HepG2 (cell line): Measurements from ENCODE around the gene NADK2. TPM values are rescaled to one million over a fixed set of nuclear protein-coding genes. Genes with fewer than 3 reads are reported as not detected.
A peak's percentile ranks its signal among the peaks of the same experiment; 100 is the strongest.

Source experiments
- ATAC-seq: fragments of 200-7000 bp; cut with Tn5 transposase; 3 replicates; pipeline ENCODE4 v1.9.1; 2020; ENCODE audit warnings: mild to moderate bottlenecking, moderate library complexity
- BruUV-seq: library from RNA; stranded (reverse); fragments of 400-500 nt; replicated peaks from 2 replicates; lab custom pipeline; 2021; lab: Mats Ljungman, UMichigan
- CTCF ChIA-PET: fragments of 300-600 bp; formaldehyde crosslinking; extraction: SDS; loops from one replicate; lab custom pipeline; 2021; ENCODE audit warnings: low total read pairs, inconsistent platforms, low intra/inter-chr PET ratio; lab: Yijun Ruan, JAX
- POLR2A ChIA-PET: fragments of 350-600 bp; sonication (Branson Sonifier 250); formaldehyde crosslinking; loops from one replicate; lab custom pipeline; 2020; ENCODE audit warnings: antibody characterized with exemption, inconsistent platforms; lab: Yijun Ruan, JAX
- DNase-seq: peaks from one replicate; pipeline ENCODE4 v3.0.0-alpha.2; 2015; ENCODE audit warnings: low spot score
- FAIRE-seq: peaks from 3 replicates; lab custom pipeline; 2011; peaks lifted over from hg19 to GRCh38; lab: Jason Lieb, UNC
- H2AFZ ChIP-seq: one replicate; pipeline ENCODE4 v1.6.1; 2011; ENCODE audit warnings: low read length, inconsistent platforms
- H3K27ac ChIP-seq: fragments of 300-600 bp; 3 replicates; pipeline ENCODE4 v1.8.0; 2011; ENCODE audit warnings: mixed run types, mild to moderate bottlenecking, mixed read lengths, low read length, inconsistent platforms; ENCODE audit not compliant: insufficient read depth; ENCODE audit errors: extremely low read length
- H3K27me3 ChIP-seq, 2 experiments: fragments of 200-600 bp in 1 of 2; 2 replicates in 1 of 2; 3 replicates in 1 of 2; pipeline versions ENCODE4 v1.6.0 to v1.8.0; 2011; ENCODE audit warnings: low read length in 2 of 2, mild to moderate bottlenecking in 2 of 2, moderate library complexity in 2 of 2, inconsistent platforms in 1 of 2; ENCODE audit not compliant: insufficient read depth in 2 of 2, control insufficient read depth in 1 of 2
- H3K36me3 ChIP-seq, 2 experiments: fragments of 200-600 bp in 1 of 2; replicated peaks in 1 of 2; 2 replicates in 1 of 2; 3 replicates in 1 of 2; pipeline versions ENCODE4 v1.5.1 to v1.8.0; 2011; ENCODE audit warnings: low read length in 2 of 2, inconsistent platforms in 1 of 2; ENCODE audit not compliant: insufficient read depth in 2 of 2, control insufficient read depth in 1 of 2
- H3K4me1 ChIP-seq: 2 replicates; pipeline ENCODE4 v1.5.1; 2012; ENCODE audit warnings: low read length, inconsistent platforms; ENCODE audit not compliant: insufficient read depth
- H3K4me2 ChIP-seq: 2 replicates; pipeline ENCODE4 v1.6.0; 2011; ENCODE audit warnings: low read depth, low read length, inconsistent platforms
- H3K4me3 ChIP-seq, 3 experiments: fragments of 200-600 bp in 1 of 3; sonication (generic), shearing (Covaris generic) in 1 of 3; replicated peaks in 1 of 3; 2 replicates each; pipeline ENCODE4 v1.5.1; 2011 to 2016; ENCODE audit warnings: low read length in 3 of 3, inconsistent platforms in 2 of 3, low read depth in 2 of 3, mild to moderate bottlenecking in 2 of 3, control low read depth in 1 of 3, mixed read lengths in 1 of 3; ENCODE audit not compliant: insufficient read depth in 1 of 3
- H3K79me2 ChIP-seq: one replicate; pipeline ENCODE4 v1.6.1; 2011; ENCODE audit warnings: low read length, inconsistent platforms; ENCODE audit not compliant: insufficient read depth
- H3K9ac ChIP-seq: 2 replicates; pipeline ENCODE4 v1.6.0; 2011; ENCODE audit warnings: mild to moderate bottlenecking, low read depth, low read length, inconsistent platforms; ENCODE audit not compliant: insufficient read depth
- H3K9me3 ChIP-seq: 2 replicates; pipeline ENCODE4 v1.5.1; 2012; ENCODE audit warnings: mild to moderate bottlenecking, low read length
- H4K20me1 ChIP-seq: 2 replicates; pipeline ENCODE4 v1.6.0; 2011; ENCODE audit warnings: inconsistent platforms, mild to moderate bottlenecking, low read length, moderate library complexity; ENCODE audit not compliant: insufficient read depth
- MTF1 ChIP-seq: sonication (generic); formaldehyde crosslinking; IDR thresholded peaks from 2 replicates; pipeline ENCODE4 v1.5.0; 2020; ENCODE audit warnings: missing genetic modification reagents
- NONO ChIP-seq, 2 experiments: fragments of 450-650 bp in 1 of 2; sonication (generic) in 1 of 2; formaldehyde crosslinking in 1 of 2; IDR thresholded peaks in 1 of 2; conservative IDR thresholded peaks in 1 of 2; 2 replicates each; pipeline versions ENCODE4 v1.6.1 to v1.8.0; 2017 to 2022; ENCODE audit warnings: mild to moderate bottlenecking in 1 of 2, missing genetic modification reagents in 1 of 2, moderate library complexity in 1 of 2
- NR2F1 ChIP-seq, 2 experiments: fragments of 450-650 bp in 1 of 2; formaldehyde crosslinking in 1 of 2; IDR thresholded peaks; 2 replicates each; pipeline versions ENCODE4 v1.5.0 to v1.6.1; 2016 to 2020; ENCODE audit warnings: mild to moderate bottlenecking in 1 of 2, missing compliant biosample characterization in 1 of 2, missing genetic modification reagents in 1 of 2, moderate library complexity in 1 of 2
- ZFX ChIP-seq: sonication (generic); formaldehyde crosslinking; IDR thresholded peaks from 2 replicates; pipeline ENCODE4 v1.4.0; 2020; ENCODE audit warnings: mild to moderate bottlenecking, low read depth, missing genetic modification reagents, moderate library complexity
- WGBS: methylation state at CpG from one replicate; pipeline ENCODE4 v1.1.6; 2017; ENCODE audit warnings: low lambda C conversion rate; 5-methylcytosine and 5-hydroxymethylcytosine counted together
- in situ Hi-C: cut with HindIII; loops from 2 replicates; pipeline ENCODE4 v1.10.0; 2017; ENCODE audit warnings: low pct_unique_long_range_greater_than_20kb; ENCODE audit not compliant: extremely low pct_ligation_motif_present
- intact Hi-C: fragments of 100-400 bp; cut with micrococcal nuclease; formaldehyde crosslinking; loops from one replicate; pipeline ENCODE4 v1.10.0; 2022; ENCODE audit not compliant: unreplicated experiment
- polyA plus RNA-seq, 8 experiments: library from polyadenylated mRNA; depleted of rRNA in 3 of 8; stranded (reverse) in 7 of 8; unstranded in 1 of 8; fragments of >200 nt; fragmentation: Illumina TruSeq in 4 of 8; extraction: Trizol in 4 of 8; gene quantifications; 2 replicates each; pipeline versions ENCODE4 v1.2.1 to v1.2.3, GENCODE V29; 2011 to 2016; ENCODE audit warnings: low read depth in 4 of 8, missing spikeins in 1 of 8, mixed read lengths in 1 of 8; ENCODE audit not compliant: insufficient read depth in 1 of 8
- total RNA-seq, 5 experiments: library from RNA; depleted of rRNA; stranded (reverse); fragments of >200 nt; fragmentation: Illumina TruSeq; extraction: Trizol; gene quantifications; 2 replicates each; pipeline ENCODE4 v1.2.3, GENCODE V29; 2016; ENCODE audit warnings: low read depth in 1 of 5
- TF ChIP-seq, protein P1 (sequence below): sonication (generic); formaldehyde crosslinking; IDR thresholded peaks from 2 replicates; pipeline ENCODE4 v1.9.0; 2021; ENCODE audit warnings: missing genetic modification reagents, mild to moderate bottlenecking, borderline replicate concordance
- TF ChIP-seq, protein P2 (sequence below): IDR thresholded peaks from 2 replicates; pipeline ENCODE4 v1.6.1; 2016; ENCODE audit warnings: low read depth, borderline replicate concordance

Gene NADK2
- total and polyA plus RNA-seq, 2 of the 13 experiments (the other 11 are each of a cell fraction or from before 2014, with no cell fraction given): 13.9 to 71.4 TPM

DNA sequence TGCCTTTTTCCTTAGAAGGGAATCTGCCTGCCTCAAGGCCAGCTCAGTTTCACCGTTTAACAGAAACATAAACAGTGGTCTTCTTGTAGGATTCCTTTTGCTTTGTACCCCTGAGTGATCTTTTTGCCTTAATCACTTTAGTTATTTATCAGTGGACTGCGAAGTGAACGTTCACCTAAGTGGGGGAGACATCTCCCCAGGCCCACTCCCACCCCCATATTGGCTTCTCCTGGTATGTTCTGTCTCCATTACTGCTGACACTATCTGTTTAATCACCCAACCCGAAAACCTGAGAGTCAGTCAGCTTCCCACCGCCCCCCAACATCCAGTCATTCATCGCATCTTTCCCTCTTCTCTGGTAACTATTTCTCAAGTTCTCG, 88.4 kb downstream of the NADK2 start:
- Histone ChIP-seq H3K36me3 (peaks cover 4 to 36% of the 10 kb centered on the region in 2 experiments), H4K20me1 (no peaks in the 10 kb centered on the region), H3K4me3 (peak overlapping the region; percentile 69 to 90 (median 84); a peak in 5 of 6 replicates), H3K9me3 (no peaks in the 10 kb centered on the region), H2AFZ (no peak overlapping the region), H3K4me2 (peak overlapping the region; percentile 99), H3K79me2 (peaks cover 49% of the 10 kb centered on the region), H3K9ac (peak overlapping the region; percentile 87; the same call in 1 of the 2 replicates), H3K27ac (peak overlapping the region; percentile 73), H3K27me3 (no peaks in the 10 kb centered on the region; a peak in 1 of 5 replicates), H3K4me1 (peaks cover 76% of the 10 kb centered on the region)
- BruUV-seq: no TSS peak
- ChIA-PET CTCF (no interaction called here), POLR2A (interaction anchor here (0.9 to 4.5 kb wide), 7 partner anchors 14 to 724 kb away, joined by 3 to 57 read pairs (median 11); partner anchors contain the start of genes NADK2 and NIPBL)
- no peak for DNase-seq
- in situ Hi-C loops: no loop called here
- 71% methylated on average over 7 of the region's 7 CpGs for WGBS
- ATAC-seq: no peak
- FAIRE-seq: no peak
- intact Hi-C loops: loop anchor here (1.0 to 10.0 kb wide), 5 partner anchors 27 to 1226 kb away; partner anchors contain the start of genes DNAJC21 and NIPBL
- TF ChIP-seq ZFX (CRISPR knock-in tag) (0 out of 2 replicates have a peak, but pooled peaks have one; percentile 4), NONO (IDR thresholded peaks at IDR 0.05) (no peak), NONO (CRISPR knock-in tag; conservative IDR thresholded peaks at IDR 0.05) (peak; percentile 3; the same call in 1 of the 2 replicates), NR2F1 (CRISPR knock-in tag; IDR thresholded peaks at IDR 0.05) (no peak), MTF1 (CRISPR knock-in tag) (no peak)
- TF ChIP-seq, protein P1, sequence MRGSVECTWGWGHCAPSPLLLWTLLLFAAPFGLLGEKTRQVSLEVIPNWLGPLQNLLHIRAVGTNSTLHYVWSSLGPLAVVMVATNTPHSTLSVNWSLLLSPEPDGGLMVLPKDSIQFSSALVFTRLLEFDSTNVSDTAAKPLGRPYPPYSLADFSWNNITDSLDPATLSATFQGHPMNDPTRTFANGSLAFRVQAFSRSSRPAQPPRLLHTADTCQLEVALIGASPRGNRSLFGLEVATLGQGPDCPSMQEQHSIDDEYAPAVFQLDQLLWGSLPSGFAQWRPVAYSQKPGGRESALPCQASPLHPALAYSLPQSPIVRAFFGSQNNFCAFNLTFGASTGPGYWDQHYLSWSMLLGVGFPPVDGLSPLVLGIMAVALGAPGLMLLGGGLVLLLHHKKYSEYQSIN (CRISPR knock-in tag): no peak
- TF ChIP-seq, protein P2, sequence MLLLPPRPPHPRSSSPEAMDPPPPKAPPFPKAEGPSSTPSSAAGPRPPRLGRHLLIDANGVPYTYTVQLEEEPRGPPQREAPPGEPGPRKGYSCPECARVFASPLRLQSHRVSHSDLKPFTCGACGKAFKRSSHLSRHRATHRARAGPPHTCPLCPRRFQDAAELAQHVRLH (CRISPR knock-in tag): no peak
- TF ChIP-seq, all 625 proteins: peak for 2
